HEK293 (cell line): Measurements from ENCODE around the gene SHBG.

Source experiments
- KLF9 ChIP-seq: fragments of 450-650 bp; formaldehyde crosslinking; IDR thresholded peaks from 2 replicates; pipeline ENCODE4 v1.5.1; 2016; ENCODE audit warnings: missing biosample characterization, missing genetic modification characterization, low read depth
- MEIS1 ChIP-seq: sonication (generic); formaldehyde crosslinking; IDR thresholded peaks from 2 replicates; pipeline ENCODE4 v1.8.1; 2022; ENCODE audit warnings: missing genetic modification reagents, mild to moderate bottlenecking, borderline replicate concordance
- YY1 ChIP-seq: fragments of 450-650 bp; formaldehyde crosslinking; IDR thresholded peaks from 2 replicates; pipeline ENCODE4 v1.5.1; 2018; ENCODE audit warnings: missing biosample characterization, missing genetic modification characterization
- ZNF10 ChIP-seq: fragments of 450-650 bp; formaldehyde crosslinking; IDR thresholded peaks from 2 replicates; pipeline ENCODE4 v1.5.1; 2017; ENCODE audit warnings: missing biosample characterization, missing genetic modification characterization
- TF ChIP-seq, protein P1 (sequence below): sonication (generic); formaldehyde crosslinking; IDR thresholded peaks from 2 replicates; pipeline ENCODE4 v1.8.1; 2022; ENCODE audit warnings: mild to moderate bottlenecking, moderate library complexity, missing genetic modification reagents
- TF ChIP-seq, protein P2 (sequence below): fragments of 450-650 bp; formaldehyde crosslinking; IDR thresholded peaks from 2 replicates; pipeline ENCODE4 v1.5.1; 2016; ENCODE audit warnings: missing biosample characterization, missing genetic modification characterization

GRCh38 chr17:7612294-7612640 lies 17.7 kb upstream of the SHBG start:
- TF ChIP-seq KLF9 (tag by site-specific recombination) (no peak), MEIS1 (no peak), ZNF10 (tag by site-specific recombination) (no peak), YY1 (tag by site-specific recombination) (no peak)
- TF ChIP-seq, protein P1, sequence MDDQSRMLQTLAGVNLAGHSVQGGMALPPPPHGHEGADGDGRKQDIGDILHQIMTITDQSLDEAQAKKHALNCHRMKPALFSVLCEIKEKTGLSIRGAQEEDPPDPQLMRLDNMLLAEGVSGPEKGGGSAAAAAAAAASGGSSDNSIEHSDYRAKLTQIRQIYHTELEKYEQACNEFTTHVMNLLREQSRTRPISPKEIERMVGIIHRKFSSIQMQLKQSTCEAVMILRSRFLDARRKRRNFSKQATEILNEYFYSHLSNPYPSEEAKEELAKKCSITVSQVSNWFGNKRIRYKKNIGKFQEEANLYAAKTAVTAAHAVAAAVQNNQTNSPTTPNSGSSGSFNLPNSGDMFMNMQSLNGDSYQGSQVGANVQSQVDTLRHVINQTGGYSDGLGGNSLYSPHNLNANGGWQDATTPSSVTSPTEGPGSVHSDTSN (CRISPR knock-in tag): no peak
- TF ChIP-seq, protein P2, sequence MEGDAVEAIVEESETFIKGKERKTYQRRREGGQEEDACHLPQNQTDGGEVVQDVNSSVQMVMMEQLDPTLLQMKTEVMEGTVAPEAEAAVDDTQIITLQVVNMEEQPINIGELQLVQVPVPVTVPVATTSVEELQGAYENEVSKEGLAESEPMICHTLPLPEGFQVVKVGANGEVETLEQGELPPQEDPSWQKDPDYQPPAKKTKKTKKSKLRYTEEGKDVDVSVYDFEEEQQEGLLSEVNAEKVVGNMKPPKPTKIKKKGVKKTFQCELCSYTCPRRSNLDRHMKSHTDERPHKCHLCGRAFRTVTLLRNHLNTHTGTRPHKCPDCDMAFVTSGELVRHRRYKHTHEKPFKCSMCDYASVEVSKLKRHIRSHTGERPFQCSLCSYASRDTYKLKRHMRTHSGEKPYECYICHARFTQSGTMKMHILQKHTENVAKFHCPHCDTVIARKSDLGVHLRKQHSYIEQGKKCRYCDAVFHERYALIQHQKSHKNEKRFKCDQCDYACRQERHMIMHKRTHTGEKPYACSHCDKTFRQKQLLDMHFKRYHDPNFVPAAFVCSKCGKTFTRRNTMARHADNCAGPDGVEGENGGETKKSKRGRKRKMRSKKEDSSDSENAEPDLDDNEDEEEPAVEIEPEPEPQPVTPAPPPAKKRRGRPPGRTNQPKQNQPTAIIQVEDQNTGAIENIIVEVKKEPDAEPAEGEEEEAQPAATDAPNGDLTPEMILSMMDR (tag by site-specific recombination): no peak
